Keratinocyte (primary cell): Measurements from ENCODE around the gene PLEKHA6. TPM values are rescaled to one million over a fixed set of nuclear protein-coding genes. Genes with fewer than 3 reads are reported as not detected.

Experiments
- DNase-seq: peaks from one replicate; pipeline ENCODE4 v3.0.0-alpha.2; 2011; ENCODE audit warnings: low read depth, missing footprints, low spot score
- FAIRE-seq: peaks from 2 replicates; lab custom pipeline; 2011; peaks lifted over from hg19 to GRCh38; lab: Jason Lieb, UNC
- H2AFZ ChIP-seq: 2 replicates; pipeline ENCODE4 v1.6.0; 2012; ENCODE audit warnings: low read length, control low read depth, inconsistent platforms; ENCODE audit not compliant: control insufficient read depth
- H3K27ac ChIP-seq: 2 replicates; pipeline ENCODE4 v1.5.1; 2011; ENCODE audit warnings: low read length; ENCODE audit not compliant: control insufficient read depth, insufficient read depth
- H3K27me3 ChIP-seq: 3 replicates; pipeline ENCODE4 v1.6.0; 2011; ENCODE audit warnings: low read length; ENCODE audit not compliant: control insufficient read depth, insufficient read depth; ENCODE audit errors: extremely low read depth
- H3K36me3 ChIP-seq, 2 experiments: 2 replicates in 1 of 2; 3 replicates in 1 of 2; pipeline ENCODE4 v1.5.1; 2011; ENCODE audit warnings: low read length in 2 of 2, mild to moderate bottlenecking in 1 of 2; ENCODE audit not compliant: control insufficient read depth in 2 of 2, insufficient read depth in 2 of 2; ENCODE audit errors: extremely low read depth in 1 of 2
- H3K4me1 ChIP-seq: 3 replicates; pipeline ENCODE4 v1.5.1; 2011; ENCODE audit warnings: low read length; ENCODE audit not compliant: control insufficient read depth, insufficient read depth; ENCODE audit errors: extremely low read depth
- H3K4me2 ChIP-seq: 3 replicates; pipeline ENCODE4 v1.6.0; 2011; ENCODE audit warnings: low read depth, low read length; ENCODE audit not compliant: control insufficient read depth, insufficient read depth; ENCODE audit errors: extremely low read depth
- H3K4me3 ChIP-seq, 3 experiments: fragments of 200-600 bp in 1 of 3; sonication (generic) in 1 of 3; 2 replicates in 2 of 3; 3 replicates in 1 of 3; pipeline ENCODE4 v1.5.1; 2011 to 2016; ENCODE audit warnings: low read length in 3 of 3, mild to moderate bottlenecking in 3 of 3, control low read depth in 2 of 3, inconsistent platforms in 1 of 3, low read depth in 1 of 3, mixed read lengths in 1 of 3, mixed run types in 1 of 3, moderate library complexity in 1 of 3; ENCODE audit not compliant: control insufficient read depth in 2 of 3, insufficient read depth in 2 of 3; ENCODE audit errors: extremely low read depth in 1 of 3
- H3K79me2 ChIP-seq: 2 replicates; pipeline ENCODE4 v1.6.0; 2012; ENCODE audit warnings: low read length; ENCODE audit not compliant: control insufficient read depth, insufficient read depth
- H3K9ac ChIP-seq: 3 replicates; pipeline ENCODE4 v1.6.0; 2011; ENCODE audit warnings: low read length; ENCODE audit not compliant: control insufficient read depth, insufficient read depth; ENCODE audit errors: extremely low read depth
- H3K9me1 ChIP-seq: 3 replicates; pipeline ENCODE4 v1.6.0; 2011; ENCODE audit warnings: low read length; ENCODE audit not compliant: control insufficient read depth, insufficient read depth; ENCODE audit errors: extremely low read depth
- H3K9me3 ChIP-seq: 2 replicates; pipeline ENCODE4 v1.5.1; 2012; ENCODE audit warnings: low read depth, low read length; ENCODE audit not compliant: control insufficient read depth
- H4K20me1 ChIP-seq: 3 replicates; pipeline ENCODE4 v1.6.0; 2011; ENCODE audit warnings: low read length; ENCODE audit not compliant: control insufficient read depth, insufficient read depth; ENCODE audit errors: extremely low read depth
- CTCF ChIP-seq, 3 experiments: IDR thresholded peaks in 1 of 3; conservative IDR thresholded peaks in 1 of 3; optimal IDR thresholded peaks in 1 of 3; 2 replicates in 2 of 3; 3 replicates in 1 of 3; pipeline versions ENCODE3 to v1.5.1; 2011; ENCODE audit warnings: low read length in 3 of 3, mild to moderate bottlenecking in 3 of 3, moderate library complexity in 2 of 3, control low read depth in 1 of 3, inconsistent platforms in 1 of 3; ENCODE audit not compliant: insufficient read depth in 2 of 3; ENCODE audit errors: extremely low read depth in 1 of 3
- EZH2 ChIP-seq: IDR thresholded peaks from one replicate; pipeline ENCODE4 v1.6.1; 2012; ENCODE audit warnings: inconsistent platforms, mild to moderate bottlenecking, low read length, moderate library complexity
- dilution Hi-C: fragments of 300-500 bp; cut with MboI; formaldehyde crosslinking; loops from one replicate; pipeline ENCODE4 v1.7.0; 2020; ENCODE audit warnings: low sequenced_read_pairs; ENCODE audit not compliant: extremely low pct_ligation_motif_present
- polyA plus RNA-seq, 5 experiments: library from polyadenylated mRNA; depleted of rRNA in 3 of 5; stranded (reverse) in 3 of 5; stranded (forward) in 1 of 5; unstranded in 1 of 5; fragments of >200 nt; gene quantifications; 1 replicate in 1 of 5; 2 replicates in 3 of 5; 3 replicates in 1 of 5; pipeline versions ENCODE4 v1.2.1 to v1.2.3, GENCODE V29; 2011 to 2012; ENCODE audit warnings: missing spikeins in 2 of 5, low read depth in 1 of 5, low replicate concordance in 1 of 5

PLEKHA6 gene
- polyA plus RNA-seq, 1 donor (not counting 4 experiments of a cell fraction or from before 2014, with no cell fraction given), result 1.5 TPM

- no peak overlapping the region for H3K27ac ChIP-seq
- no peaks in the 10 kb centered on the region for H4K20me1 ChIP-seq
- H3K27me3 ChIP-seq, result peaks cover 14% of the 10 kb centered on the region
- no peak overlapping the region for H2AFZ ChIP-seq
- H3K4me2 ChIP-seq, result no peak overlapping the region
- no peaks in the 10 kb centered on the region for H3K9me3 ChIP-seq
- H3K36me3 ChIP-seq, result no peaks in the 10 kb centered on the region
- DNase-seq, result no peak
- H3K4me3 ChIP-seq, result no peak overlapping the region
- no peaks in the 10 kb centered on the region for H3K9me1 ChIP-seq
- no peak for FAIRE-seq
- H3K79me2 ChIP-seq, result no peaks in the 10 kb centered on the region
- H3K9ac ChIP-seq, result no peak overlapping the region
- dilution Hi-C loops, result no loop called here
- peaks cover 9% of the 10 kb centered on the region for H3K4me1 ChIP-seq
- no peak for TF ChIP-seq CTCF (optimal IDR thresholded peaks at IDR 0.05 in 1 of 3, IDR thresholded peaks at IDR 0.05 in 1 of 3, conservative IDR thresholded peaks at IDR 0.05 in 1 of 3; ENCODE audit: extremely low read depth in 1 of 3, insufficient read depth in 2 of 3, low read length in 3 of 3)
Observed at GRCh38 chr1:204192589-204193352, 167.0 kb downstream of the PLEKHA6 start.

GRCh38 chr1:204192046-204192445, 167.7 kb downstream of the PLEKHA6 start:
- Histone ChIP-seq H3K27ac (no peak overlapping the region), H3K79me2 (no peaks in the 10 kb centered on the region), H2AFZ (no peak overlapping the region), H3K4me3 (no peak overlapping the region), H3K9ac (no peak overlapping the region), H3K27me3 (peaks cover 14% of the 10 kb centered on the region), H4K20me1 (no peaks in the 10 kb centered on the region), H3K9me1 (no peaks in the 10 kb centered on the region), H3K36me3 (no peaks in the 10 kb centered on the region), H3K9me3 (no peaks in the 10 kb centered on the region), H3K4me2 (no peak overlapping the region), H3K4me1 (peaks cover 9% of the 10 kb centered on the region)
- TF ChIP-seq EZH2 (no peak), CTCF (optimal IDR thresholded peaks at IDR 0.05 in 1 of 3, IDR thresholded peaks at IDR 0.05 in 1 of 3, conservative IDR thresholded peaks at IDR 0.05 in 1 of 3; ENCODE audit: extremely low read depth in 1 of 3, insufficient read depth in 2 of 3, low read length in 3 of 3) (no peak)
- DNase-seq (no peak), FAIRE-seq (no peak)
- dilution Hi-C loops, result no loop called here
